Measurements from ENCODE around the gene GCSAML.

- TF ChIP-seq RAD21 (CRISPR knock-in tag; IDR thresholded peaks at IDR 0.05) (no peak), ZNF644 (CRISPR knock-in tag; IDR thresholded peaks at IDR 0.05; ENCODE audit: low read depth) (no peak), KDM5B (CRISPR knock-in tag; IDR thresholded peaks at IDR 0.05; ENCODE audit: borderline replicate concordance) (no peak), POLR2A (IDR thresholded peaks at IDR 0.05; ENCODE audit: insufficient read depth in 1 of 2, low read depth in 2 of 2, low read length in 2 of 2) (no peak), HNF1A (IDR thresholded peaks at IDR 0.05; ENCODE audit: low read depth) (no peak), HNF1A (CRISPR knock-in tag; IDR thresholded peaks at IDR 0.05; ENCODE audit: borderline replicate concordance) (no peak), JUN (CRISPR knock-in tag; IDR thresholded peaks at IDR 0.05) (no peak), U2AF1 (optimal IDR thresholded peaks at IDR 0.05; ENCODE audit: low read depth, low read length) (no peak), ZNF709 (CRISPR knock-in tag; IDR thresholded peaks at IDR 0.05) (no peak)
- TF ChIP-seq, protein P1, sequence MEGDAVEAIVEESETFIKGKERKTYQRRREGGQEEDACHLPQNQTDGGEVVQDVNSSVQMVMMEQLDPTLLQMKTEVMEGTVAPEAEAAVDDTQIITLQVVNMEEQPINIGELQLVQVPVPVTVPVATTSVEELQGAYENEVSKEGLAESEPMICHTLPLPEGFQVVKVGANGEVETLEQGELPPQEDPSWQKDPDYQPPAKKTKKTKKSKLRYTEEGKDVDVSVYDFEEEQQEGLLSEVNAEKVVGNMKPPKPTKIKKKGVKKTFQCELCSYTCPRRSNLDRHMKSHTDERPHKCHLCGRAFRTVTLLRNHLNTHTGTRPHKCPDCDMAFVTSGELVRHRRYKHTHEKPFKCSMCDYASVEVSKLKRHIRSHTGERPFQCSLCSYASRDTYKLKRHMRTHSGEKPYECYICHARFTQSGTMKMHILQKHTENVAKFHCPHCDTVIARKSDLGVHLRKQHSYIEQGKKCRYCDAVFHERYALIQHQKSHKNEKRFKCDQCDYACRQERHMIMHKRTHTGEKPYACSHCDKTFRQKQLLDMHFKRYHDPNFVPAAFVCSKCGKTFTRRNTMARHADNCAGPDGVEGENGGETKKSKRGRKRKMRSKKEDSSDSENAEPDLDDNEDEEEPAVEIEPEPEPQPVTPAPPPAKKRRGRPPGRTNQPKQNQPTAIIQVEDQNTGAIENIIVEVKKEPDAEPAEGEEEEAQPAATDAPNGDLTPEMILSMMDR (CRISPR knock-in tag; IDR thresholded peaks at IDR 0.05): no peak
Observed at GRCh38 chr1:247548769-247549182, at the start of gene GCSAML.

Measured in HepG2 (cell line).